CD4-positive, alpha-beta T cell (primary cell): ENCODE results near the gene GLIPR2. TPM values are rescaled to one million over a fixed set of nuclear protein-coding genes. Genes with fewer than 3 reads are reported as not detected.

ENCODE experiments used
- ATAC-seq: fragments of 200-7000 bp; cut with Tn5 transposase; one replicate; pipeline ENCODE4 v1.10.0; 2022; ENCODE audit warnings: mild to moderate bottlenecking; ENCODE audit not compliant: poor library complexity
- CTCF ChIA-PET: fragments of 350-600 bp; sonication (Branson Sonifier 250); formaldehyde crosslinking; loops from one replicate; lab custom pipeline; 2021; ENCODE audit warnings: antibody characterized with exemption, inconsistent platforms; lab: Charles Lee
- POLR2A ChIA-PET: fragments of 350-600 bp; sonication (Branson Sonifier 250); formaldehyde crosslinking; loops from one replicate; lab custom pipeline; 2021; ENCODE audit warnings: antibody characterized with exemption, inconsistent platforms; lab: Charles Lee
- DNase-seq, 14 experiments: peaks; one replicate each; pipeline ENCODE4 v3.0.0-alpha.2; 2013 to 2020; ENCODE audit warnings: mixed read lengths in 2 of 14
- H3K27ac ChIP-seq, 2 donors: one replicate each; pipeline versions ENCODE4 v1.5.1 to v1.7.0; 2013; ENCODE audit warnings: low read length in 2 of 2, low read depth in 1 of 2, mild to moderate bottlenecking in 1 of 2
- H3K27me3 ChIP-seq, 2 experiments: 1 replicate in 1 of 2; 2 replicates in 1 of 2; pipeline versions ENCODE4 v1.6.1 to v1.7.0; 2013; ENCODE audit warnings: low read length in 2 of 2, control low read depth in 1 of 2, mild to moderate bottlenecking in 1 of 2, moderate library complexity in 1 of 2; ENCODE audit not compliant: insufficient read depth in 2 of 2, control insufficient read depth in 1 of 2
- H3K36me3 ChIP-seq: one replicate; pipeline ENCODE4 v1.6.1; 2013; ENCODE audit warnings: low read length, control low read depth; ENCODE audit not compliant: insufficient read depth
- H3K4me1 ChIP-seq: one replicate; pipeline ENCODE4 v1.6.1; 2013; ENCODE audit warnings: low read length, control low read depth; ENCODE audit not compliant: insufficient read depth
- H3K4me3 ChIP-seq: one replicate; pipeline ENCODE4 v1.5.1; 2013; ENCODE audit warnings: mild to moderate bottlenecking, low read length, moderate library complexity
- H3K9me3 ChIP-seq, 2 experiments: 1 replicate in 1 of 2; 2 replicates in 1 of 2; pipeline versions ENCODE4 v1.6.1 to v1.7.0; 2013; ENCODE audit warnings: low read length in 2 of 2, mild to moderate bottlenecking in 2 of 2, control low read depth in 1 of 2, moderate library complexity in 1 of 2; ENCODE audit not compliant: control insufficient read depth in 1 of 2, insufficient read depth in 1 of 2
- H3K27ac Mint-ChIP-seq: one replicate; pipeline ENCODE4 v1.8.0; 2020; ENCODE audit warnings: mixed read lengths
- H3K27me3 Mint-ChIP-seq: one replicate; pipeline ENCODE4 v1.8.0; 2021; ENCODE audit warnings: mixed read lengths
- H3K36me3 Mint-ChIP-seq: one replicate; pipeline ENCODE4 v1.8.0; 2021; ENCODE audit warnings: low read depth, mixed read lengths
- H3K4me1 Mint-ChIP-seq: one replicate; pipeline ENCODE4 v1.8.0; 2021; ENCODE audit warnings: low read depth, mixed read lengths
- H3K4me3 Mint-ChIP-seq: one replicate; pipeline ENCODE4 v1.8.0; 2020; ENCODE audit warnings: mild to moderate bottlenecking, mixed read lengths
- H3K9me3 Mint-ChIP-seq: one replicate; pipeline ENCODE4 v1.8.0; 2020; ENCODE audit warnings: mixed read lengths
- intact Hi-C, 2 experiments: fragments of 100-400 bp; cut with DNase I in 1 of 2; cut with micrococcal nuclease in 1 of 2; formaldehyde crosslinking; loops; one replicate each; pipeline versions ENCODE4 v1.15.1 to v1.9.0; 2023 to 2025; cut with DNase I, micrococcal nuclease
- total RNA-seq, 174 experiments: library from RNA in 2 of 174; stranded (reverse) in 2 of 174; gene quantifications; one replicate each; pipeline ENCODE4 v1.2.3 and lab custom pipeline; 2021 to 2026
- TF ChIP-seq, protein P1 (sequence below): fragments of 200-600 bp; IDR thresholded peaks from one replicate; pipeline ENCODE4 v1.8.0; 2022; ENCODE audit warnings: antibody characterized with exemption, mild to moderate bottlenecking

The GLIPR2 gene
- total RNA-seq, 2 experiments from 2014 or later, result 13.6 to 13.7 TPM

GRCh38 chr9:36165826-36166167 lies 29.3 kb downstream of the GLIPR2 start:
- no peak overlapping the region for H3K4me3 ChIP-seq
- intact Hi-C loops, result loop anchor here (1.0 to 10.0 kb wide), 2 partner anchors 62 to 211 kb away; partner anchors contain the start of gene OR2S2 (in 1 of the 2)
- no peak overlapping the region for H3K27ac ChIP-seq
- H3K27me3 ChIP-seq, result no peaks in the 10 kb centered on the region
- ChIA-PET CTCF (interaction anchor here (0.7 to 7.5 kb wide), 13 partner anchors 14 to 204 kb away, joined by 3 to 122 read pairs (median 7); partner anchors contain the start of genes CLTA and GLIPR2), POLR2A (interaction anchor here (0.7 to 1.5 kb wide), 3 partner anchors 13 to 64 kb away, joined by 4 to 5 read pairs (median 4); partner anchors contain the start of gene GLIPR2)
- Mint-ChIP-seq H3K36me3 (peaks cover 6% of the 10 kb centered on the region), H3K9me3 (no peaks in the 10 kb centered on the region), H3K27ac (no peak overlapping the region), H3K27me3 (no peaks in the 10 kb centered on the region), H3K4me1 (no peaks in the 10 kb centered on the region), H3K4me3 (peak overlapping the region; percentile 34)
- TF ChIP-seq, protein P1, sequence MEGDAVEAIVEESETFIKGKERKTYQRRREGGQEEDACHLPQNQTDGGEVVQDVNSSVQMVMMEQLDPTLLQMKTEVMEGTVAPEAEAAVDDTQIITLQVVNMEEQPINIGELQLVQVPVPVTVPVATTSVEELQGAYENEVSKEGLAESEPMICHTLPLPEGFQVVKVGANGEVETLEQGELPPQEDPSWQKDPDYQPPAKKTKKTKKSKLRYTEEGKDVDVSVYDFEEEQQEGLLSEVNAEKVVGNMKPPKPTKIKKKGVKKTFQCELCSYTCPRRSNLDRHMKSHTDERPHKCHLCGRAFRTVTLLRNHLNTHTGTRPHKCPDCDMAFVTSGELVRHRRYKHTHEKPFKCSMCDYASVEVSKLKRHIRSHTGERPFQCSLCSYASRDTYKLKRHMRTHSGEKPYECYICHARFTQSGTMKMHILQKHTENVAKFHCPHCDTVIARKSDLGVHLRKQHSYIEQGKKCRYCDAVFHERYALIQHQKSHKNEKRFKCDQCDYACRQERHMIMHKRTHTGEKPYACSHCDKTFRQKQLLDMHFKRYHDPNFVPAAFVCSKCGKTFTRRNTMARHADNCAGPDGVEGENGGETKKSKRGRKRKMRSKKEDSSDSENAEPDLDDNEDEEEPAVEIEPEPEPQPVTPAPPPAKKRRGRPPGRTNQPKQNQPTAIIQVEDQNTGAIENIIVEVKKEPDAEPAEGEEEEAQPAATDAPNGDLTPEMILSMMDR, result no peak
- H3K36me3 ChIP-seq, result peaks cover 16% of the 10 kb centered on the region
- no peak for ATAC-seq
- DNase-seq, result no peak
- H3K9me3 ChIP-seq, result no peaks in the 10 kb centered on the region
- peaks cover 15% of the 10 kb centered on the region for H3K4me1 ChIP-seq

DNA sequence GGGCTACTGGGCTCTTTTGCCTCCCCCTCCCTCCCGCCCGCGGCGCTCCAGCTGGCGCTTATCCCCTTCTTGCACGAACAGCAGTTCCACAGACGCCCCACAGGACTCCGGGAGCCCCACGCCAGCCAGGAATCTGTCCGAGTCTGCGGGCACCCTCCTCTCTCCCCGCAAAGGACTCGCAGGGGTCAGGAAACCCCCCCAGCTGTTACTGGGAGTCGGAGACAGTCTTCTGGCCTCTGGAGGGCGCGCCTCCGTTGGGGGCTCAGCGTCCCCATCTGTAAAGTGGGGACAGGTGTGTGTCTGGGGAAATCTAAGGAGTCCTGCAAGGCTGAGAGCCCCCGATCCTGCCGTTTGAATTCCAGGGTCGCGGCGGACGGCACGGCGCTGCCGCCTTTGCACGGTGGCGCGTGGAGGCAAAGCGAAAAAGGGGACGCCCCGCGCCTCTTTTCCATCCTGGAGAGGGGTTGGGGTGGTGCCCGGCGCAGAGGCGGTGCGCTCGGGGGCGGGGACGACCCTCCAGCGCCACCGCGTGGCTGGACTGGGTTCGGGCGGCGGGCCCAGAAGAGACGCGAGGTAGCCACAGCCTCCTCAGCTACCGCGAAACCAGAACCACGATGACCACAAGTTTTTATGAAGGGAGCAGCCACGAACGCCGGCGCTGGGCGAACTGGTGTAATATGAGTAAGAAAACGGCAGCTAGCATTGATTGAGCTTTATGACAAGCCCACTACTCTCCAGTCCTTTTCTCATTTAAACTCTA lies 29.8 kb downstream of the GLIPR2 start:
- no peaks in the 10 kb centered on the region for H3K27me3 ChIP-seq
- Mint-ChIP-seq H3K4me3 (peak overlapping the region; percentile 51), H3K27ac (no peak overlapping the region), H3K9me3 (no peaks in the 10 kb centered on the region), H3K36me3 (peaks cover 6% of the 10 kb centered on the region), H3K27me3 (no peaks in the 10 kb centered on the region), H3K4me1 (no peaks in the 10 kb centered on the region)
- ChIA-PET CTCF (interaction anchor here (0.6 to 7.5 kb wide), 18 partner anchors 11 to 99 kb away, joined by 3 to 122 read pairs (median 6); partner anchors contain the start of genes CLTA and GLIPR2), POLR2A (interaction anchor here (0.6 to 1.5 kb wide), 8 partner anchors 14 to 1423 kb away, joined by 3 to 10 read pairs (median 4); partner anchors contain the start of genes CLTA and GLIPR2)
- H3K9me3 ChIP-seq, result no peaks in the 10 kb centered on the region
- TF ChIP-seq, protein P1, result peak; percentile 93
- intact Hi-C loops, result loop anchor here (1.0 to 10.0 kb wide), 2 partner anchors 63 to 212 kb away; partner anchors contain the start of gene OR2S2 (in 1 of the 2)
- H3K36me3 ChIP-seq, result peaks cover 12% of the 10 kb centered on the region
- peak overlapping the region; percentile 62 for H3K4me3 ChIP-seq
- H3K4me1 ChIP-seq, result peaks cover 15% of the 10 kb centered on the region
- H3K27ac ChIP-seq, result no peak overlapping the region
- DNase-seq (peak; percentile 57 to 91 (median 78)), ATAC-seq (peak; percentile 98)

DNA sequence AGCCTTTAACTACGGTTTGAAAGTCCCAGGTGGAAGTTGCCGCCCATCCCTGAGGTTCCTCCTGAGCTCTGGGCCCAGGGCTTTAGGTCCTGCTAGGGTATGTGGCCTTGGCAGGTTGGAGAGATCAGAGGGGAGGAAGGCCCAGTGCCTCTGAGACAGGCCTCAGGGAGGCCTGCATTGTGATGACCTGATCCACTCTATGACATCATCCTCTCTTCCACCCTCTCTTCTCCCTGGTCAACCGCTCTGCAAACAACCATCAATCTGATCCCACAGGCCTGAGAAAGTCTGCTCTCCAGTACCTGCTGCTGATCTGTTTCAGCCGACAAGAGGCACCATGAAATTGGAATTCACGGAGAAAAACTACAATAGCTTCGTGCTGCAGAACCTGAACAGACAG lies 32.6 kb downstream of the GLIPR2 start, which contains the start of gene CCIN:
Gene CCIN (plus strand): TSS at position 223 of the 400 bp plus-strand sequence. CDS start 115 bp downstream, at position 338.
- Mint-ChIP-seq H3K27ac (no peak within 1 kb of the TSS), H3K36me3 (no peaks in the 10 kb centered on the region), H3K4me3 (no peak within 1 kb of the TSS), H3K4me1 (no peaks in the 10 kb centered on the region), H3K9me3 (no peaks in the 10 kb centered on the region), H3K27me3 (no peaks in the 10 kb centered on the region)
- Histone ChIP-seq H3K4me1 (peaks cover 15% of the 10 kb centered on the region), H3K36me3 (no peaks in the 10 kb centered on the region), H3K9me3 (no peaks in the 10 kb centered on the region), H3K27me3 (no peaks in the 10 kb centered on the region), H3K27ac (no peak within 1 kb of the TSS), H3K4me3 (no peak within 1 kb of the TSS)
- POLR2A ChIA-PET, result no interaction called here
- ATAC-seq (no peak), DNase-seq (no peak)
- CTCF ChIA-PET, result interaction anchor here (0.5 to 7.5 kb wide), 2 partner anchors 13 to 68 kb away, joined by 4 to 122 read pairs; no protein-coding TSS in a partner anchor
- TF ChIP-seq, protein P1, result no peak
- intact Hi-C loops, result loop anchor here in 1 of 2 experiments (10.0 kb wide), 1 partner anchor 214 kb away; the partner anchor contains the start of gene OR2S2
